Brain microvascular endothelial cell (primary cell): ENCODE data around the gene PRTG.

Source experiments
- DNase-seq: peaks from one replicate; pipeline ENCODE4 v3.0.0-alpha.2; 2020
- H3K27ac ChIP-seq: fragments of 250-450 bp; sonication (Bioruptor Pico); 2 replicates; pipeline ENCODE4 v1.5.1; 2020; ENCODE audit warnings: mild to moderate bottlenecking, moderate library complexity
- H3K27me3 ChIP-seq: fragments of 250-450 bp; sonication (Bioruptor Pico); replicated peaks from 2 replicates; pipeline ENCODE4 v1.5.1; 2020; ENCODE audit warnings: mild to moderate bottlenecking
- H3K36me3 ChIP-seq: fragments of 250-450 bp; sonication (Bioruptor Pico); replicated peaks from 2 replicates; pipeline ENCODE4 v1.5.1; 2020; ENCODE audit warnings: mild to moderate bottlenecking
- H3K4me3 ChIP-seq: 2 replicates; pipeline ENCODE4 v1.5.1; 2011; ENCODE audit warnings: low read depth, mild to moderate bottlenecking, control low read depth, low read length, moderate library complexity
- in situ Hi-C: cut with HindIII; loops from 2 replicates; pipeline ENCODE4 v1.10.0; 2017; ENCODE audit warnings: low sequenced_read_pairs, low pct_ligation_motif_present
- TF ChIP-seq, protein P1 (sequence below): IDR thresholded peaks from 2 replicates; pipeline ENCODE4 v1.5.1; 2011; ENCODE audit warnings: low read depth, mild to moderate bottlenecking, moderate library complexity, low read length, control low read depth, inconsistent platforms; ENCODE audit errors: missing control alignments

PRTG gene

DNA sequence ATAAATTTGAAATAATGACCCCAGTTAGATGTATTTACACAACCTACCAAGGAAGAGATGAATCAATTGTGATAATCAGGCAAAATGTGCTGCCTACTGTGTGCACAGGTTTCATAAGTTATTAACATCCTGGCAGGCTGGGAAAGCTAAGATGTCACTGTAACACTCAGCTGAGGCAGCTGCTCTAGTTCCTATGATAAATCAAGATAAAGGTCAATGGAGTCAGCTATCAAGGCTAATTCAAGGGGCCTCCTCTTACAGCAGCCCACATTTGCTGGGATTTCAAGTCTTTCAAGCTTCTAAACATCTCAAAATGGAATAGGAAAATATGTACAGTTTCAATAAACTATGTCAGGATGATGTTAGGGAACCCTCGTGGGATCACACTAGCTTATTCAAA lies 84.1 kb downstream of the PRTG start:
- H3K4me3 ChIP-seq, result no peak overlapping the region
- H3K36me3 ChIP-seq, result no peaks in the 10 kb centered on the region
- no peak for DNase-seq
- TF ChIP-seq, protein P1, sequence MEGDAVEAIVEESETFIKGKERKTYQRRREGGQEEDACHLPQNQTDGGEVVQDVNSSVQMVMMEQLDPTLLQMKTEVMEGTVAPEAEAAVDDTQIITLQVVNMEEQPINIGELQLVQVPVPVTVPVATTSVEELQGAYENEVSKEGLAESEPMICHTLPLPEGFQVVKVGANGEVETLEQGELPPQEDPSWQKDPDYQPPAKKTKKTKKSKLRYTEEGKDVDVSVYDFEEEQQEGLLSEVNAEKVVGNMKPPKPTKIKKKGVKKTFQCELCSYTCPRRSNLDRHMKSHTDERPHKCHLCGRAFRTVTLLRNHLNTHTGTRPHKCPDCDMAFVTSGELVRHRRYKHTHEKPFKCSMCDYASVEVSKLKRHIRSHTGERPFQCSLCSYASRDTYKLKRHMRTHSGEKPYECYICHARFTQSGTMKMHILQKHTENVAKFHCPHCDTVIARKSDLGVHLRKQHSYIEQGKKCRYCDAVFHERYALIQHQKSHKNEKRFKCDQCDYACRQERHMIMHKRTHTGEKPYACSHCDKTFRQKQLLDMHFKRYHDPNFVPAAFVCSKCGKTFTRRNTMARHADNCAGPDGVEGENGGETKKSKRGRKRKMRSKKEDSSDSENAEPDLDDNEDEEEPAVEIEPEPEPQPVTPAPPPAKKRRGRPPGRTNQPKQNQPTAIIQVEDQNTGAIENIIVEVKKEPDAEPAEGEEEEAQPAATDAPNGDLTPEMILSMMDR, result no peak
- H3K27me3 ChIP-seq, result no peaks in the 10 kb centered on the region
- H3K27ac ChIP-seq, result no peak overlapping the region
- in situ Hi-C loops, result no loop called here

DNA sequence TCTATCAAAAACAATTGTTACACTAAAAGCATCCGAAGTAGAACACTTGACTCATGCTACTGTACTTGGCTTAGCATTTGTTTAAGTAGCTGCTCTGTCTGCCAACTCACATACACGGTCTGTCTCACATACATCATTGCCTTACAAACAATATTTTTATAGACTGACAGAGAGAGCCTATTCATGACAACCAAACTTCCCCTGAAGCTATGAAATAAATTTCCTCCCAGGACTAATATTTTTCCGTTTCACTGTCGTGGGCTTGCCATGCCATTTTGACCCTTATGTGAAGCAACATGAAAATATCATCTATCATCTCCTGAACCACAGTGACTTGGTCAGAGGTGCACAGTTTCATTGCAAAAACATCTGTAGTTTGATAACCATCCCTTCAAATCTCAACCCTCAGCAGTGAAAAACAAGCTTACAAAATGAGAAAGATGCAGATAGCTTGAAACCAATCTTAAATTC lies 88.4 kb downstream of the PRTG start:
- TF ChIP-seq, protein P1, result no peak
- DNase-seq, result peak; percentile 36
- Histone ChIP-seq H3K27ac (no peak overlapping the region), H3K27me3 (no peaks in the 10 kb centered on the region), H3K4me3 (no peak overlapping the region), H3K36me3 (no peaks in the 10 kb centered on the region)
- in situ Hi-C loops, result no loop called here

DNA sequence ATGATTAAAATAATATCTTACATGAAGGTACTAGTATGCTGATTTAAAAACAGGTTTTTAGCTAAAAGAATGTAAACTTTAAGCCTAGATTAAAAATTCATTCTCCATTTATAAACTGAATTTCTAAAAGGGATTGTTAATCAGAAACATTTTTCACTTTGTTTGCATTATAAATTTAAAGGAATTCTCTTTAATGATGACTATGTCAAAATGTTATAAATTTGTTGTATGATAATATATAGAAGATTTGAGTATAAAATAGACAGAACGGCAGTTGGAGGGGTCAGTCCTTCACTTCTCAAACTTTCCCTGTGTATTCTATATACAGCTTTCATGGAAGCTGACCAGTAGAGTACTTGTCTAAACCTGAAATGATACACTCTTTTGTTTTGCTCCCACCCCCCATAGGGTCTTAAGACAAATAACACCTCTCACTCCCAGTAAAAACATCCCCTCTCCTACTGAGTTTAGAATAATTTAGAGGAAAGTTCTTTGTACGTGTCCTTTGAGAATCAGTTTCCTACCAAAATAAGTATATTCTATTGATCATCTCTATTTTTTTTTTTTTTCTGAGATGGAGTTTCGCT lies 90.0 kb downstream of the PRTG start:
- H3K27me3 ChIP-seq, result no peaks in the 10 kb centered on the region
- TF ChIP-seq, protein P1, result no peak
- no peak for DNase-seq
- H3K4me3 ChIP-seq, result no peak overlapping the region
- in situ Hi-C loops, result no loop called here
- no peak overlapping the region for H3K27ac ChIP-seq
- no peaks in the 10 kb centered on the region for H3K36me3 ChIP-seq

DNA sequence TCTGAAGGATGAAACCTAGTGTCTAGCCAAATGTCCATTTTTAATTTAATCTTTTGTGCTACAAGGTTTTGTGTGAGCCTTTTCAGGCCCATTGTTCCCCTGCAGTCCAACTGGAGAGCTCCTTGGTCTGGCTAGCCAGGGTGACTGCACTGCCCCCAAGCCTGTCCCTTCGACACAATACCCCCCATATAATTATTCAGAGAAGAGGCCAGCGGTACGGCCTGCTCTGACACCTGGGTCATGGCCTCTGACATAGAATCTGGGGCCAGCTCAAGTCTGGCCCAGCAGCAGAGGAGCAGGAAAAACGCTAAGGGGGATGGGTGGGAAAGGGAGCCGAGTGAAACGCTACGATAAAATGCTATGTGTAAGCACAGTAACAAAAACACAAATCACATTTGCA lies 90.6 kb downstream of the PRTG start:
- no peak for DNase-seq
- TF ChIP-seq, protein P1, result no peak
- no peak overlapping the region for H3K4me3 ChIP-seq
- in situ Hi-C loops, result no loop called here
- no peak overlapping the region for H3K27ac ChIP-seq
- H3K27me3 ChIP-seq, result no peaks in the 10 kb centered on the region
- no peaks in the 10 kb centered on the region for H3K36me3 ChIP-seq

DNA sequence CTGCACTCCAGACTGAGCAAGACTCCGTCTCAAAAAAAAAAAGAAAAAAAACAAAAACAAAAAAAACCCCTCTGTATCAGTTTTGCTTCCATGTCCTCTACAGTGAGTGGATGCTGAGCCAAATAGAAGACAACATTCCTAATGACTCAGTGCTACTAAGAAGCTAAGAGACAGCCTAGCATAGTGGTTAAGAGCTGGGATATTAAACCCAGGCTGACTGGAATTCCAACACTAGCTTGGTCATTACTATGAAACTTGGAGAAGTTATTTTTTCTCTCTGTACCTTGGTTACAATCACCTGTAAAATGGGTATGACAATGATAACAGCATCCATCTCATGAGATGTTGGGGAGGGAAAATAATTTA lies 93.9 kb downstream of the PRTG start:
- no peak overlapping the region for H3K27ac ChIP-seq
- DNase-seq, result peak; percentile 57
- no peaks in the 10 kb centered on the region for H3K27me3 ChIP-seq
- in situ Hi-C loops, result no loop called here
- no peaks in the 10 kb centered on the region for H3K36me3 ChIP-seq
- TF ChIP-seq, protein P1, result no peak
- H3K4me3 ChIP-seq, result no peak overlapping the region

DNA sequence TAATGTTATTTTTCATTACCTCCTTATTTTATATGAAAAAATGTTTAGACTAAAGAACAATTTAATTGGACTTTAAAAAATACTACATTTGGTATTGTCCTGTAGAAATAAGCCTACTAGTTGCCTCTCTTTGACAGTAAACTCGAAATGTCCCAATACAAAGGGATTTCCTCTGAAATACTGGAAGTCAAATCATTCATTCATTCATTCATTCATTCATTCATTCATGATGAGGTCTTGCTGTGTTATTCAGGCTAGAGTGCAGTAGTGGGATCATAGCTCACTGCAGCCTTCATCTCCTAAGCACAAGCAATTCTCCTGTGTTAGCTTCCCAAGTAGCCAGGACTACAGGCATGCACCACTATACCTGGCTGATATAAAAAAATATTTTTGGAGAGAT lies 104.2 kb downstream of the PRTG start:
- Histone ChIP-seq H3K27me3 (no peaks in the 10 kb centered on the region), H3K4me3 (no peak overlapping the region), H3K36me3 (no peaks in the 10 kb centered on the region), H3K27ac (no peak overlapping the region)
- in situ Hi-C loops, result no loop called here
- TF ChIP-seq, protein P1, result no peak
- DNase-seq, result no peak
